NB4 (cell line): ENCODE results near the gene GALNT4.
A peak's percentile ranks its signal among the peaks of the same experiment; 100 is the strongest.

Experiments
- DNase-seq: peaks from one replicate; pipeline ENCODE4 v3.0.0; 2010; ENCODE audit warnings: low read depth
- H3K4me3 ChIP-seq: one replicate; pipeline ENCODE4 v1.5.1; 2011; ENCODE audit warnings: mild to moderate bottlenecking, low read depth, low read length, moderate library complexity
- MYC ChIP-seq: IDR thresholded peaks from 2 replicates; pipeline ENCODE4 v1.6.1; 2011; ENCODE audit warnings: low read depth, low read length
- POLR2A ChIP-seq: IDR thresholded peaks from 2 replicates; pipeline ENCODE4 v1.6.1; 2011; ENCODE audit warnings: mild to moderate bottlenecking; ENCODE audit not compliant: insufficient read length; ENCODE audit errors: extremely low read depth
- TF ChIP-seq, protein P1 (sequence below): IDR thresholded peaks from 2 replicates; pipeline ENCODE4 v1.6.1; 2011; ENCODE audit warnings: low read depth, low read length
- TF ChIP-seq, protein P2 (sequence below): IDR thresholded peaks from one replicate; pipeline ENCODE4 v1.5.1; 2012; ENCODE audit warnings: low read depth, low read length

GALNT4 gene

DNA sequence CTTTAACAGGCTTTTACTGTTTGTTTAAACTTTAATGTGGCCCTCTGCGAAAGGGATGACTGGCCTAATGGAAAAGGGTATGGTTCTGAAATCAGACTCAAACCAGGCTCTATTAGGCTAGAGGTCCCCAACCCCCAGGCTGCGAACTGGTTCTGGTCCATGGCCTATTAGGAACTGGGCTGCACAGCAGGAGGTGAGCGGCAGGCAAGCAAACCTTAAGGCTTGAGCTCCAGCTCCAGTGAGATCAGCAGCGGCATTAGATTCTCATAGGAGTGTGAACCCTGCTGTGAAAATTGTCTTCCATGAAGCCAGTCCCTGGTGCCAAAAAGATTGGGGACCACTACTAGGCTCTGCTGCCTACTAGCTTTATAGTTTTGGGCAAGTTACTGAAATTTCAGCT is 11.1 kb downstream of the GALNT4 start:
- no peak for DNase-seq
- TF ChIP-seq MYC (no peak), POLR2A (no peak)
- TF ChIP-seq, protein P1, sequence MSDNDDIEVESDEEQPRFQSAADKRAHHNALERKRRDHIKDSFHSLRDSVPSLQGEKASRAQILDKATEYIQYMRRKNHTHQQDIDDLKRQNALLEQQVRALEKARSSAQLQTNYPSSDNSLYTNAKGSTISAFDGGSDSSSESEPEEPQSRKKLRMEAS = no peak
- TF ChIP-seq, protein P2, sequence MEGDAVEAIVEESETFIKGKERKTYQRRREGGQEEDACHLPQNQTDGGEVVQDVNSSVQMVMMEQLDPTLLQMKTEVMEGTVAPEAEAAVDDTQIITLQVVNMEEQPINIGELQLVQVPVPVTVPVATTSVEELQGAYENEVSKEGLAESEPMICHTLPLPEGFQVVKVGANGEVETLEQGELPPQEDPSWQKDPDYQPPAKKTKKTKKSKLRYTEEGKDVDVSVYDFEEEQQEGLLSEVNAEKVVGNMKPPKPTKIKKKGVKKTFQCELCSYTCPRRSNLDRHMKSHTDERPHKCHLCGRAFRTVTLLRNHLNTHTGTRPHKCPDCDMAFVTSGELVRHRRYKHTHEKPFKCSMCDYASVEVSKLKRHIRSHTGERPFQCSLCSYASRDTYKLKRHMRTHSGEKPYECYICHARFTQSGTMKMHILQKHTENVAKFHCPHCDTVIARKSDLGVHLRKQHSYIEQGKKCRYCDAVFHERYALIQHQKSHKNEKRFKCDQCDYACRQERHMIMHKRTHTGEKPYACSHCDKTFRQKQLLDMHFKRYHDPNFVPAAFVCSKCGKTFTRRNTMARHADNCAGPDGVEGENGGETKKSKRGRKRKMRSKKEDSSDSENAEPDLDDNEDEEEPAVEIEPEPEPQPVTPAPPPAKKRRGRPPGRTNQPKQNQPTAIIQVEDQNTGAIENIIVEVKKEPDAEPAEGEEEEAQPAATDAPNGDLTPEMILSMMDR = no peak

DNA sequence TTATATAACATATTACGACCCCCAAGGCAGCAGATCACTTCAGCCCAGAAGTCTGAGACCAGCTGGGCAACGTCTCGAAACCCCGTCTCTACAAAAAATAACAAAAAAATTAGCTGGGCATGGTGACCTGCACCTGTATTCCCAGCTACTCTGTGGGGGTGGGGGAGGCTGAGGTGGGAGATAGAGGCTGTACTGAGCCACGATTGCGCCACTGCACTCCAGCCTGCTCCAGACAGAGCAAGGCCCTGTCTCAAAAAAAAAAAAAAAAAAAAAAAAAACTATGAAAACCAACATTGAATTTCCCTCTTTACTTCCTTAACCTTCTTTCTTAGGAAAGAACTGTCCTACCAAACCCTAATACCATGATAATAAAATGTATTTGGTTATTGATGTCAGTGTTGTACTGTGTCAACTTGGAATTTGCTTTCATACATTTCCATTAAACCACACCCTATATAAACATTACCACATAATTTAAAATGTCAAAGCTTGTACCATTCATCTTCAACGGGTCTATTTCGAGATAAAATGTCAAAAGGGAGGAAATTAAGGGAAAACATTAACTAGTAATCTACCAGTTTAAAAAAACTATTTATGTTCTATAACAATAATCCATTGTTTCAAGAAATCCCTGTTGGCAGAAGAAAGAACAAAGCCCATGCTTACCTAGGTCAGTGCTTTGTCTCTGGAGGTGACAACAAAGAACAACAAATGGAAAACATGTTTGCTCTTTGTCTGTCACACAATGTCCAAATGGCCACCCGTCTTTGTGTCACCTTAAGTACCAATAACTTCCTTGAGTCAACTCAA is 17.4 kb downstream of the GALNT4 start:
- no peak overlapping the region for H3K4me3 ChIP-seq
- TF ChIP-seq, protein P2 = no peak
- TF ChIP-seq POLR2A (no peak), MYC (no peak)
- TF ChIP-seq, protein P1 = no peak

More for the DNA sequence above, 11.1 kb downstream of the GALNT4 start:
- H3K4me3 ChIP-seq = no peak overlapping the region

DNA sequence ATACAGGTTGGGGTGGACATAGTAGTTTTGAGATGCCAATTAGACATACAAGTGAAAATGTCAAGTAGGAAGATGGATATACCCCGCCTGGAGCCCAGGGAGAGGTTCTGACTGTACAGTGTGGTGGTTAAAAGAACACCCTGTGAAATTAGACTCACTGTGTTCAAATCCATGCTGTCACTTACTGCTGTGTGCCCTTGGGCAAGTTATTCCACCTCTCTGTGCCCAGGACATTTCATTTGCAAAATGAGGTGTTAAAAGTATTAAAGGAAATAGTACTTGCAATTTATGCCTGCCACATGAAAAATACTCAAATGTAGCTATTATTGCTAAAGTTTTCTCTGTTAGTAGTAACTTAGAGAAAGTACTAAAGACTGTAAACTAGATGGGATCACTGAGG is 18.5 kb downstream of the GALNT4 start:
- no peak overlapping the region for H3K4me3 ChIP-seq
- TF ChIP-seq POLR2A (no peak), MYC (no peak)
- TF ChIP-seq, protein P2 = no peak
- TF ChIP-seq, protein P1 = no peak
- no peak for DNase-seq

More for the DNA sequence above, 17.4 kb downstream of the GALNT4 start:
- DNase-seq = peak; percentile 34

DNA sequence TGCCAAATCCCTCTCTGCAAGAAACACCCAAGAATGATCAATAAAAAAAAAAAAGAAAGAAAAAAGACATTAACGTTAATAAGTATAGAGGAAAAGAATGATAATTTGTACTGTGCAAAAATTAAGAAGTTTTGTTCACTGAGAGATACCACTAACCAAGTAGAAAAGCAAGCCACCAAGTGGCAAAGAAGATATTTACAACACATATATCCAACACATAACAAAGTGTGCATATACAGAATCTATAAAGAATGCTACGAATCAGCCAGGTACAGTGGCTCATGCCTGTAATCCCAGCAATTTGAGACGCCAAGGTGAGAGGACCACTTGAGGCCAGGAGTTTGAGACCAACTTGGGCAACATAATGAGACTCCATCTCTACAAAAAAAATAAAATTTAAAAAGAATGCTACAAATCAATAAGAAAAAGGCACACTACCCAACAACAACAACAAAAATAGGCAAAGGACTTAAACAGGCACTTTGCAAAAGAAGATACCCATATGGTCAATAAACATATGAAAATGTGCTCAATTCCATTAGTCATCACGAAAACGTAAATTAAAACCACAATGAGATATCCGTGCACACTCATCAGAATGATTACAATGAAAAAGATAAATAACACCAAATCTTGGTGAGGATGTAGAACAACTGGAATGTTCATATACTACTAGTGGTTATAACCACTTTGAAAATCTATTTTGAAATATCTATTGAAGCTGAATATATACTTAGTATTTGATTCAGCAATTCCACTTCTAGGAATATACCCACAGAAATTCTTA is 19.8 kb downstream of the GALNT4 start:
- DNase-seq = no peak
- no peak overlapping the region for H3K4me3 ChIP-seq
- TF ChIP-seq, protein P2 = no peak
- TF ChIP-seq POLR2A (no peak), MYC (no peak)
- TF ChIP-seq, protein P1 = no peak

DNA sequence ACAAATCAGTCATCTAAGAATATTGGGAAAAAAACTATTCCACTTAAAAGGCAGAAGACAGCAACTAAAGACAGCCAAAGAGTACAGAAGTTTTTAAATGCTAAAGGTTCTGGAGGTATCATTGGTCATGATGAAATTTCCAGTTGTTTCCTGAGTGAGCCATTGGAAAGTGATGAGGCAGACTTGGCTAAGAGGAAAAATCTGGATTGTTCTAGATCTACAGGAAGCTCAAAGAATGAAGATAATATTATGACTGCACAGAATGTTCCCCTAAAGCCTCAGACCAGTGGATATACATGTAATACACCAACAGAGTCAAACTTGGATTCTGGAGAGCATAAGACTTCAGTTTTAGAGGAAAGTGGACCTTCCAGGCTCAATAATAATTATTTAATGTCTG is 22.8 kb downstream of the GALNT4 start:
- H3K4me3 ChIP-seq = no peak overlapping the region
- DNase-seq = no peak
- TF ChIP-seq, protein P1 = no peak
- TF ChIP-seq, protein P2 = no peak
- TF ChIP-seq MYC = no peak
- no peak for TF ChIP-seq POLR2A
